Endothelial cell of umbilical vein (primary cell): ENCODE data around the gene DDX24. TPM values are rescaled to one million over a fixed set of nuclear protein-coding genes. Genes with fewer than 3 reads are reported as not detected.

ENCODE experiments used
- BruUV-seq: library from RNA; stranded (reverse); fragments of 400-500 nt; replicated peaks from 2 replicates; lab custom pipeline; 2021; lab: Mats Ljungman, UMichigan
- CTCF ChIA-PET: fragments of 300-600, 350-600 bp; sonication (Branson Sonifier 250); formaldehyde crosslinking; loops from one replicate; lab custom pipeline; 2021; ENCODE audit warnings: antibody characterized with exemption, inconsistent platforms; lab: Charles Lee
- POLR2A ChIA-PET: fragments of 300-600, 350-600 bp; sonication (Branson Sonifier 250); formaldehyde crosslinking; loops from one replicate; lab custom pipeline; 2021; ENCODE audit warnings: antibody characterized with exemption, inconsistent platforms; lab: Charles Lee
- DNase-seq: peaks from one replicate; pipeline ENCODE4 v3.0.0-alpha.2; 2011; ENCODE audit warnings: low read depth, low spot score
- FAIRE-seq: peaks from 2 replicates; lab custom pipeline; 2011; peaks lifted over from hg19 to GRCh38; lab: Jason Lieb, UNC
- H2AFZ ChIP-seq: 2 replicates; pipeline ENCODE4 v1.6.0; 2012; ENCODE audit warnings: low read depth, low read length, control low read depth, inconsistent platforms
- H3K27ac ChIP-seq: 2 replicates; pipeline ENCODE4 v1.5.1; 2011; ENCODE audit warnings: low read depth, mild to moderate bottlenecking, control low read depth, low read length, moderate library complexity; ENCODE audit not compliant: insufficient read depth
- H3K27me3 ChIP-seq, 2 experiments: 2 replicates each; pipeline versions ENCODE4 v1.6.0 to v1.6.1; 2011; ENCODE audit warnings: low read length in 2 of 2, mixed read lengths in 1 of 2; ENCODE audit not compliant: control insufficient read depth in 2 of 2, insufficient read depth in 2 of 2
- H3K36me3 ChIP-seq, 2 experiments: 2 replicates in 1 of 2; 3 replicates in 1 of 2; pipeline ENCODE4 v1.5.1; 2011; ENCODE audit warnings: low read length in 2 of 2, mild to moderate bottlenecking in 1 of 2, moderate library complexity in 1 of 2; ENCODE audit not compliant: control insufficient read depth in 2 of 2, insufficient read depth in 2 of 2; ENCODE audit errors: extremely low read depth in 1 of 2
- H3K4me1 ChIP-seq: 3 replicates; pipeline ENCODE4 v1.5.1; 2011; ENCODE audit warnings: mild to moderate bottlenecking, low read length; ENCODE audit not compliant: control insufficient read depth, insufficient read depth; ENCODE audit errors: extremely low read depth
- H3K4me2 ChIP-seq: 2 replicates; pipeline ENCODE4 v1.6.1; 2011; ENCODE audit warnings: low read length, control low read depth, mixed read lengths; ENCODE audit not compliant: insufficient read depth
- H3K4me3 ChIP-seq, 3 experiments: fragments of 200-600 bp in 1 of 3; sonication (generic), shearing (Covaris generic) in 1 of 3; replicated peaks in 1 of 3; 2 replicates each; pipeline ENCODE4 v1.5.1; 2011 to 2016; ENCODE audit warnings: control low read depth in 3 of 3, low read length in 3 of 3, mild to moderate bottlenecking in 2 of 3, inconsistent platforms in 1 of 3, low read depth in 1 of 3, moderate library complexity in 1 of 3; ENCODE audit not compliant: insufficient read depth in 1 of 3
- H3K79me2 ChIP-seq: 2 replicates; pipeline ENCODE4 v1.6.0; 2012; ENCODE audit warnings: low read length, inconsistent platforms; ENCODE audit not compliant: control insufficient read depth, insufficient read depth
- H3K9ac ChIP-seq: replicated peaks from 2 replicates; pipeline ENCODE3; 2011; ENCODE audit warnings: low read length, control low read depth; ENCODE audit not compliant: insufficient read depth; ENCODE audit errors: extremely low read depth
- H3K9me1 ChIP-seq: replicated peaks from 3 replicates; pipeline ENCODE4 v1.6.0; 2011; ENCODE audit warnings: mild to moderate bottlenecking, low read length; ENCODE audit not compliant: control insufficient read depth, insufficient read depth; ENCODE audit errors: extremely low read depth
- H3K9me3 ChIP-seq: replicated peaks from 2 replicates; pipeline ENCODE4 v1.5.1; 2012; ENCODE audit warnings: low read length, inconsistent platforms; ENCODE audit not compliant: control insufficient read depth, insufficient read depth
- H4K20me1 ChIP-seq: replicated peaks from 2 replicates; pipeline ENCODE3; 2011; ENCODE audit warnings: mild to moderate bottlenecking, low read length; ENCODE audit not compliant: control insufficient read depth, insufficient read depth; ENCODE audit errors: extremely low read depth
- EZH2 ChIP-seq: IDR thresholded peaks from 2 replicates; pipeline ENCODE4 v1.6.1; 2012; ENCODE audit warnings: borderline replicate concordance, low read depth, mild to moderate bottlenecking, moderate library complexity, low read length, inconsistent platforms; ENCODE audit not compliant: severe bottlenecking
- FOS ChIP-seq: IDR thresholded peaks from 2 replicates; pipeline ENCODE4 v1.6.1; 2011; ENCODE audit warnings: mild to moderate bottlenecking, low read length, moderate library complexity, borderline replicate concordance; ENCODE audit not compliant: insufficient read depth
- GATA2 ChIP-seq: IDR thresholded peaks from 2 replicates; pipeline ENCODE4 v1.7.0; 2011; ENCODE audit warnings: low read depth, mild to moderate bottlenecking, moderate library complexity, mixed read lengths, low read length; ENCODE audit not compliant: insufficient read length, insufficient read depth
- JUN ChIP-seq: IDR thresholded peaks from 2 replicates; pipeline ENCODE4 v1.6.1; 2011; ENCODE audit warnings: borderline replicate concordance, low read depth; ENCODE audit not compliant: insufficient read length, insufficient read depth
- MYC ChIP-seq: IDR thresholded peaks from one replicate; pipeline ENCODE4 v1.6.1; 2011; ENCODE audit warnings: mild to moderate bottlenecking, low read depth, low read length
- POLR2A ChIP-seq: IDR thresholded peaks from 2 replicates; pipeline ENCODE4 v1.6.1; 2012; ENCODE audit warnings: low read depth, mild to moderate bottlenecking, control low read depth, low read length
- POLR2AphosphoS5 ChIP-seq: IDR thresholded peaks from 2 replicates; pipeline ENCODE4 v1.6.1; 2012; ENCODE audit warnings: low read depth, mild to moderate bottlenecking, control low read depth, low read length, moderate library complexity; ENCODE audit not compliant: insufficient read depth
- dilution Hi-C: fragments of 300-500 bp; cut with MboI; formaldehyde crosslinking; loops from one replicate; pipeline ENCODE4 v1.15.0; 2019; ENCODE audit warnings: low sequenced_read_pairs; ENCODE audit not compliant: extremely low pct_ligation_motif_present
- intact Hi-C: fragments of 100-400 bp; cut with micrococcal nuclease; formaldehyde crosslinking; loops from one replicate; pipeline ENCODE4 v1.10.0; 2022
- polyA plus RNA-seq, 4 experiments: library from polyadenylated mRNA; depleted of rRNA in 3 of 4; stranded (reverse) in 3 of 4; unstranded in 1 of 4; fragments of >200 nt; gene quantifications; 2 replicates each; pipeline versions ENCODE4 v1.2.1 to v1.2.3, GENCODE V29; 2011 to 2012; ENCODE audit warnings: missing spikeins in 1 of 4
- total RNA-seq: library from RNA; stranded (reverse); gene quantifications from 2 replicates; pipeline ENCODE4 v1.2.3, GENCODE V29; 2021
- TF ChIP-seq, protein P1 (sequence below), 2 donors: IDR thresholded peaks; 1 replicate in 1 of 2; 2 replicates in 1 of 2; pipeline ENCODE4 v1.5.1; 2011; ENCODE audit warnings: low read length in 2 of 2, mild to moderate bottlenecking in 2 of 2, moderate library complexity in 2 of 2, control low read depth in 1 of 2, inconsistent platforms in 1 of 2, low read depth in 1 of 2; ENCODE audit not compliant: insufficient read depth in 1 of 2; ENCODE audit errors: extremely low read depth in 1 of 2
- TF ChIP-seq, protein P2 (sequence below): IDR thresholded peaks from 2 replicates; pipeline ENCODE4 v1.6.1; 2011; ENCODE audit not compliant: insufficient read depth, insufficient read length

The DDX24 gene
- total and polyA plus RNA-seq, 2 donors (not counting 3 experiments of a cell fraction or from before 2014, with no cell fraction given): 88.3 to 141 TPM

DNA sequence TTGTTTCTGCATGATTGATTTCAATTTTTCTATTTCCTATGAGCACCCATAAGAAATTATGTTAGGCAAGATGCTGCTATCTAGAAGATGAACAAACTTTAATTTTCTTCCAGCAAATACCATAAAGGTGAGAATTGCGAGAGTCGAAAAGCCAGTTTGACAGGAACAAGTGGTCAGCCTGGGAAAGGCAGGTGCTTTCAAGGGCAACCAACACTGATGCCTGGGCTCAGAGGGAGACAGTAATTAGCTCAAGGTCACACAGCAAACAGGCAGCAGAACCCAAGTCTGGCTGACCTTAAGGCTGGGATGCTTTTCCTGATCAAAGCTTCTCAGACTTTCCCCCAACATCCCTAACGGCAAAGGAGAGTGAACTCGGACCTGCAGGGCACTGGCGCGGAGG lies 61.7 kb downstream of the DDX24 start:
- FAIRE-seq (no peak), DNase-seq (no peak)
- Histone ChIP-seq H3K9ac (no peak overlapping the region), H3K4me1 (no peaks in the 10 kb centered on the region), H3K79me2 (no peaks in the 10 kb centered on the region), H4K20me1 (no peaks in the 10 kb centered on the region), H3K9me1 (no peaks in the 10 kb centered on the region), H3K4me2 (no peak overlapping the region), H2AFZ (no peak overlapping the region), H3K36me3 (no peaks in the 10 kb centered on the region), H3K4me3 (no peak overlapping the region), H3K27me3 (peaks cover 0 to 8% of the 10 kb centered on the region in 2 experiments), H3K27ac (no peak overlapping the region), H3K9me3 (no peaks in the 10 kb centered on the region)
- CTCF ChIA-PET: interaction anchor here (0.6 to 1.0 kb wide), 3 partner anchors 15 to 117 kb away, joined by 3 to 4 read pairs (median 3); no protein-coding TSS in a partner anchor
- TF ChIP-seq, protein P1, sequence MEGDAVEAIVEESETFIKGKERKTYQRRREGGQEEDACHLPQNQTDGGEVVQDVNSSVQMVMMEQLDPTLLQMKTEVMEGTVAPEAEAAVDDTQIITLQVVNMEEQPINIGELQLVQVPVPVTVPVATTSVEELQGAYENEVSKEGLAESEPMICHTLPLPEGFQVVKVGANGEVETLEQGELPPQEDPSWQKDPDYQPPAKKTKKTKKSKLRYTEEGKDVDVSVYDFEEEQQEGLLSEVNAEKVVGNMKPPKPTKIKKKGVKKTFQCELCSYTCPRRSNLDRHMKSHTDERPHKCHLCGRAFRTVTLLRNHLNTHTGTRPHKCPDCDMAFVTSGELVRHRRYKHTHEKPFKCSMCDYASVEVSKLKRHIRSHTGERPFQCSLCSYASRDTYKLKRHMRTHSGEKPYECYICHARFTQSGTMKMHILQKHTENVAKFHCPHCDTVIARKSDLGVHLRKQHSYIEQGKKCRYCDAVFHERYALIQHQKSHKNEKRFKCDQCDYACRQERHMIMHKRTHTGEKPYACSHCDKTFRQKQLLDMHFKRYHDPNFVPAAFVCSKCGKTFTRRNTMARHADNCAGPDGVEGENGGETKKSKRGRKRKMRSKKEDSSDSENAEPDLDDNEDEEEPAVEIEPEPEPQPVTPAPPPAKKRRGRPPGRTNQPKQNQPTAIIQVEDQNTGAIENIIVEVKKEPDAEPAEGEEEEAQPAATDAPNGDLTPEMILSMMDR (IDR thresholded peaks at IDR 0.05; ENCODE audit: extremely low read depth in 1 of 2, insufficient read depth in 1 of 2, low read depth in 1 of 2, low read length in 2 of 2): no peak
- no peak for TF ChIP-seq MYC
- TF ChIP-seq, protein P2, sequence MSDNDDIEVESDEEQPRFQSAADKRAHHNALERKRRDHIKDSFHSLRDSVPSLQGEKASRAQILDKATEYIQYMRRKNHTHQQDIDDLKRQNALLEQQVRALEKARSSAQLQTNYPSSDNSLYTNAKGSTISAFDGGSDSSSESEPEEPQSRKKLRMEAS: no peak
- TF ChIP-seq JUN: no peak
- TF ChIP-seq POLR2A: no peak
- TF ChIP-seq EZH2: no peak
- TF ChIP-seq GATA2: no peak
- no peak for TF ChIP-seq FOS
- no peak for TF ChIP-seq POLR2AphosphoS5
- intact Hi-C loops (no loop called here), dilution Hi-C loops (no loop called here)
- BruUV-seq: no TSS peak
- POLR2A ChIA-PET: no interaction called here
